GM19238 (cell line): ENCODE measurements around the gene IGFBP4.

Experiments used
- DNase-seq: peaks from one replicate; pipeline ENCODE4 v3.0.0; 2011; ENCODE audit warnings: low spot score; ENCODE audit not compliant: insufficient read length

Gene IGFBP4

DNA sequence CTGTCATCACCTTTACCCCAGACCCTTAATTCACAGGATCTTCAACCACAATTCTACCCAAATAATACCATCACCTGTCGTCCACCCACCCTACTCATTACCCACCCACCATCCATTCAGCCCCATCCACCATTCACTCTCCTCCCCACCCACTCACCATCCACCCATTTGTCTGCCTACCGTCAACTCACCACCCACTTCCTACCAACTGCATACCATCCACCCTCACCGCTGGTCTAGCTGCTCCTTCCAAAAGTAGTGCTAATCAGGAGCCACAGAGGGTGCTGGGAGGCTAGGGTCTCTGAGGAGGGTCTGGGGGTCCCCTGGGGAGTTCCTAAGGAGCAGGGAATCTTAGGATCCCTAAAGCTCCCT, 12.0 kb upstream of the IGFBP4 start:
- DNase-seq, result no peak

DNA sequence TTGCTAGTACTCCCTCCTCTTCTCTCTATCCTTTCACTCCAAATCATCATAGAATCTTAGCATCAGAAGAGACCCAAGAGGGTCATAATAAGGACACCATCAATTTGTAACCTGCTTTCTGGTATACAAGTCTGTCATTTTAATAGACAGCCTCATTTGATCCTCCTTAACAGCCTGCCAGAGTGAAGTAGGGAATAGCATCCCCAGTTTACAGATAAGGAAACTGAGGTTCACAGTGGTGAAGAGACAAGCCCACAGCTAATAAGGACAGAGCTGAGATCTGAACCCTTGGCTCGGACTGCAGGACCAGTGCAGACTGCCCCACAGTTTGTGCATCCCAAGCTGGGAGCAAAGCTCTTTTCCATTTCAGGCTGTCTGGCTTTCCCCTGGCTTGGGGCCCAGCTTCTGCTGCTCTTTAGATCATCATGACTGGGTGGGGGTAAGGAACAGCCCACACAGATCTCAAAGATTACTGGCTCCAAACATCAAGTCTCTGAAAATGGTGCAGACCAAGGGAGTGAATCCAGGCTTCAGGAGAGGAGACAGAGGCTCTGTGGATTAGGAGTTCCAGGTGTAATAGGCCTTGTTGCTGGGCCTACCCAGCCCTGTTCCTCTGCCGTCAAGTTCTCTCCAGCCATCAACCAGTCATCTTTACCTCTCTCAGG, 10.3 kb upstream of the IGFBP4 start:
- no peak for DNase-seq

DNA sequence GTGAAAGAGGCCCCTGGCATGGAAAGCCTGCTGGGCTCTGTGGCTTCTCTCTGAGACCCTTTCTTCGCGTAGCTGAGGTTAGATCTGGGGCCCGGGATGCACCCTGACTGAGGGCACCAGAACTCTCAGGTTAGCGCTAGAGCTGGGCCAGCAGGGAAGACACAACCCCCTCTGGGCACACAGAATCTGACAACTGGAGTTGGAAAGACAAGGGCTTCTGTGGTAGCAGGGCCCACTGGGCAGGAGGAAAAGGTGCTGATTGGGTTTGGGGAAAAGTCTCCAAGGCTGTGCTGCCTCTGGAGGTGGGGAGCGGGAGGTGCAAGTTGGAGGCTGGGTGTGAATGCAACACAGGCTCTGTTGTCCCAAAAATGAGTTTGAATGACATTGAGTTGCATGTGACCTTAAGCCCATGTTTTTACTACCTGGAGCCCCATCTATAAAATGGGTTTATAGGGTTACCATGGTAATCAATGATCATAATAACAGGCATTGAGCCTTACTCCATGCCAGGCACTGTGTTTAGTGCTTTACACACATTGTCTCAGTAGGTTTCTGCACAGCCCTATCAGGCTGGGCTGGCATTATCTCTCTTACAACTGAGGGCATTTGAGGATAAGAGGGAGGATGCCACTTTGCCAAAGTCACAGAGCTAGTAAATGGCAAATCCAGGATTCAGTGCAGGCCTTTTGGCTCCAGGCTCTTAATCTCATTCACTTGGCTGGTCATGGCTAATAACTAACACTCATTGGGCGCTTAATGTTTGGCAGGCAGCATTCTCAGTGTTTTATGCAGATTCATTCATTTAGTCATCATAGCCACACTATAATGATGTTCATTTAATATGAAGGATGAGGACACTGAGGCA, 9.5 kb upstream of the IGFBP4 start:
- no peak for DNase-seq

DNA sequence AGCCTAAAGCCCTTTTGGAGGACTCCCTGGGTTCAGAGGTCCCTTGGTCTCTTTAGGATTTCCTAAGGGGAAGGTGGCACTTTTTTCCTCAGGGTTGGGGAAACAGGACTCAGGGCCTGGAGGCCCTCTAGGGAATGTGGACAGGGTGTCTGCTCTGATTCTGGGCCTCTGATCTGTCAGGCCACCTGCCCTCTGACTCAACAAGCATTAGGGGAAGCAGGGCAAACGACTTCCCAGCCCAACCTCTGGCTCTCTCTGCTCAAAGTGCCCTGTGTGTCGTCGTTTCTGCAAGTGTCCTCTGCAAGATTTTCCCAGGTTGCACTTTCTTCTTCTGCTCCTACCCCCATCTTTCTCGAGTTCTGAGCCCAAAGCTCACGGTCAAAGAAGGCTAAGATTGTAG, 6.6 kb upstream of the IGFBP4 start:
- DNase-seq, result no peak

DNA sequence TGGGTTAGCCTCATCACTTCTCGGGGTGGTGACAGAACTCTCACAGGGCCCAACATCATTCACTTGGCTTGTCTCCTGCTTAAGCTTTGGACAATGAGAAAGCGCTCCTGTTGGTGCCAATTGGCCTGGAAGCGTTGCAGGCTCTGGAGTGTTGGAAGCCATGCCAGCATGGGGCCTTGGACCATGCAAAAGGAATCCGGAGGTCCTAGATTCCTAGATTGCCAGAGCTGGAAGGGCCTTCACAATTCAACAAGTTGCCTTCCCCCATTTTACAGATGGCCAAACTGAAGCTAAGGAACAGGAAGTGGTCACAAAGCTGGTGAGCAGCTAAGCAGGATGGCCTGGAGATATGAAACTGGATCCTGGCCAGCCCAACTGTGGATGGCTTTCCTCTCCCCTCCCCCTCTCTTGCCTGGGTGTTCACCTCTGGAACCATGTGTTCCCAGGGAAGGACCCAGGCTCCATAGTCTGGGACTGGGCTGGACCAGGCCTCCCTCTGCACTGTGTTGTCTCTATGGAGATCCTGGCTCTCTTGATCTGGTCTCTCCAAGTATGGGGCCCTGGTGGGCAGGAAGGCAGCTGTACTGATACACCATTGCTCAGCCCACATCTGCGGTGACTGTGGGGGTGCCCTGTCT, 6.0 kb upstream of the IGFBP4 start:
- DNase-seq, result no peak

DNA sequence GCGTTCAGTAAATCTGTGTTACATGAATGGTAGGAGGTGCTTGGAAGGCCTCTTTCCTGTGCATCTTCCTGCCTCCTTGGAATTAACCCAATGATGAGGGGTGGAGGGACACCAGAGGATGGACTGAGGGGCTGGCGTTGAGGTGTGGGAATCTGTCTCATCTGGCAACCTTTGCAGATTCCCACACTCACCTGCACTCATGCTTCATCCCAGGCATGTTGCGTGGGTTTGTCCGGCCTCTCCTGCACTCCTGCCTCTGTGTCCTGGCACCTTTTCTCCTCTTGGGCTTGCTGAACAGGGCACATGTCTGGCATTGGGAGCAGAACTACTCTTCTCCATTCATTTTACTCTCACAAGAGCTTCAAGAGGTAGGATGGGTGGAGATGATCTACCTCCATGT, 3.1 kb upstream of the IGFBP4 start:
- no peak for DNase-seq

DNA sequence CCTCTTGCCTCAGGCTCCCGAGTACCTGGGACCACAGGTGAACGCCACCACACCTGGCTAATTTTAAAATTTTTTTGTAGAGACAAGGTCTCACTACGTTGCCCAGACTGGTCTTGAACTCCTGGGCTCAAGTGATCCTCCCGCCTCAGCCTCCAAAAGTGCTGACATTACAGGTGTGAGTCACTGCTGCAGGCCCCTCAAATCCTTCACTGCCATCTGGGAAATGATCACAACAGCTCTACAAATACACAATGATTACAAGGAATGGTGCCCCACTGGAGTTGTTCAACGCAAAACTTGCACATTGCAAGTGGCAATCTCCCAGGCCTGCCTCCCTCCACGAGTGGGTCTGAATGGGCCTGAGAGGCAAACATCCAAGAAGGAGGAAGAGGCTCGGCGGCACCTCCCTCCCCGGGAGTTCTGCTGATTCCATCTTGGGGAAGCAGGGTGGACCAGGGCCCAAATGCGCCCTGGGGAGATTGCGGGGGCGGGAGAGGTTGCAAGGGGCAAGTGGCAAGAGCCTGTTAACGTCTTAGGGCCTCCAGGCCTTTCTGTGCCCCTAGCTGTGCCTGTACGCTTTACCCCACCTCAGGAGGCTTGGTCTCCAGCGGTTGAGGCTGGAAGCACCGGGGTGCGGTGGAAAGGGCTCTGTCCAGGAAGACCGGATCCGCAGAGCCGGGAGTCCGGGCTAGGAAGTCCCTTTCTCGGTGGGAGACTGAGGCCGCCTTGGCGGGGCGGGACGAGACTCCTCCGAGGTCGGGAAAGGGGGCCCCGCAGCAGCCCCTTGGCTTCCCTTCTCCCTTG, 656 bp upstream of the IGFBP4 start:
- no peak for DNase-seq

DNA sequence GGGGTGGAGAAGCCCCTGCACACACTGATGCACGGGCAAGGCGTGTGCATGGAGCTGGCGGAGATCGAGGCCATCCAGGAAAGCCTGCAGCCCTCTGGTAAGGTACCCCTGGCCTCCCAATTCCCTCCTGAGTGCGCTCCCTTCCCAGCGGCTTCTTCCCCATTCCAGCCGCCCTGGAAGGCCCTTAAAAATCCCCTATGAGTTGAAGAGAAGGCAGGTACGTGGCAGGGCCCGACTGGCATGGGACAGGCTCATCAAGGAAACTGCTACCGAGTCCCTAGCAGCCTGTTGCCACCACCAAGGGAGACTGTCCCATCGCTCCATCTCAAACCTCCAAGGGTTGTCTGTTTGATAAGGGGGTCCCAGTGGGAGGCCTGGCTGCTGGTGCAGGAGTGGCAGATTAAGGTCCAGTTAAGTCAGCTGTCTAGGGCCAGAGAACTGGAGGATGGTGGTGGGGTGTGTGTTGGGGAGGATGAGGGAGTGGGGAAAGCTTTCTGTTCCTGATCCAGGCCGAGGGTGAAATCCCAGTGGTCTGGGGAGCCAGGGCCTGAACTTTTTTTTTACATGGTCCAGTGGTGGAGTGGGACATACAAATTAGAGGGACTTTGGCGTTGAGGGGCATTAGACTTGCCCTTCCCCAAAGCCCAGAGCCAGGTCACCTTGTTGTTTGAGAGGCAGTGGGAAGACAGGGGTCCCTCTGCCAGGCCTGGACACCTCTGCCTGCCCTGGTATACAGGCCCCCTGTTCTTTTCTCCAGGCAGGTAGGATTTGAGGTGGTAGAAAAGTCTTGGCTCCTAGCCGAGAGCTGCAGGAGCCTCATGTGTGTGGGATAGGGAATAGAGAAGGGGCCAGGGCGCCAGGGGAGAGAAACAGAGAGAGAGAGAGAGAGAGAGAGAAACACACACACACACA, 994 bp downstream of the IGFBP4 start:
- no peak for DNase-seq

DNA sequence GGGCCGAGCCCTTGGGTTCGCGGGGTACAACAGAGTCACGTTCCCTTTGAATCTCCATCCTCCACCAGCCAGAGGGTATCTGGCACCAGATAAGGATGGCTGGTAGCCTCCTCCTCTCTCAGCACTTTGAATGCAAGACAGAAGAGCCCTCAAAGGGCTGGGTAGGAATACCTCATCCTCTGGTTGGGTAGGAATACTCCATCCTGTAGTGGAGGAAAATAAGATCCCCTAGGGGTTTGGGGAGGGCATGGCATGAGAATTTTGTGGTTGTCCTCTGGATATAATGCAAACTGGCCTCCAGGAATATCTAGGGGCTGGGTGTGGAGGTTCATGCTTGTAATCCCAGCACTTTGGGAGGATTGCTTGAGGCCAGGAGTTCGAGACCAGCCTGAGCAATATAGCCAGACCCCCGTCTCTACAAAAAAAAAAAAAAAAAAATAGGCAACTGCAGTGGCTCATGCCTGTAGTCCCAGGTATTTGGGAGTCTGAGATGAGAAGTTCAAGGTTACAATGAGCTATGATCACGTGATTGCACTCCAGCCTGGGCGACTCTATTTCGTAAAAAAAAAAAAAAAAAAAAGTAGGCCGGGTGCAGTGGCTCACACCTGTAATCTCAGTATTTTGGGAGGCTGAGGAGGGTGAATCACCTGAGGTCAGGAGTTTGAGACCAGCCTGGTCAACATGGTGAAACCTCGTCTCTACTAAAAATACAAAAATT, 2.7 kb downstream of the IGFBP4 start:
- DNase-seq, result no peak

DNA sequence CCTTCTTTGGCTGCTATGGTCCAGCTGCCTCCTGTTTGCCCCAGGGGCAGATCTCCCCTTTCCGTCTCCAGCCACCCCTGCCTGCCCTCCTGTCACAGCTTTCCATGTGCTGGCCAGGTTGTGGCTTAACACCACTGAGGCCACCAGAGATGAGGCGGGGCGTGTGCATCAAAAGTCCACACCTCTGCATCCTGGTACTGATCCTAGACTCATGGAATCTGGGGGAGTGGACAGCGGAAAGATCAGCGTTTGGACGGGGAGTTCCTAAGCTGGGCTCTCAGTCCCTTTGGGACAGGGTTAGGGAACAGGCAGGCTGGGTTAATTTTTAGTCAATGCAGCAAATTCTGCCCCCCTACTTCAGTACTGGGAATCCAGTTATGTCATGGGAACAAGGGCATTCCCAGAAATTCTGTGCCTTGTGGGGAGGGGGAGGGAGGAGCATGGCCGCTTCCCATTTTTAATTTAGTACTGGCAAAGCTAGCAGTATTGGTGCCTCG, 3.9 kb downstream of the IGFBP4 start:
- no peak for DNase-seq

DNA sequence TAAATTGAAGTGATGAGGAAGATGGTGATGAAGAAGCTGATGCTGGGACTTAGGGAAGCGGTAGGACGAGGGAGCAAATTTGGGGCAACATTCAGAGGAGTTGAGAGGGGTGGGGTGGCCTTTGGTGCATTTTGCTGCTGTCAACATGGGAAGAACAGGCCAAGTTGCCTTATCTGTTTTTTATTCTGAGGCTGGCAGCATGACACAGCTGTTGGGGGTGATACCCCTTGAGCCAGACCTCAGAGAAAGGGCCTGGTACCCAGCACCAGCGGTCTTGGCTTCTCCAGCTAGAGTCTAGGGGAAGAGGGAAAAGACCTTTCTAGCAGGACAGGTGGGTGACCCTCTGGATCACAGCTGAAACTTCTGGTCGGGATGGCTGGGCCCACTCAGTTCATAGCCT, 4.6 kb downstream of the IGFBP4 start:
- no peak for DNase-seq

DNA sequence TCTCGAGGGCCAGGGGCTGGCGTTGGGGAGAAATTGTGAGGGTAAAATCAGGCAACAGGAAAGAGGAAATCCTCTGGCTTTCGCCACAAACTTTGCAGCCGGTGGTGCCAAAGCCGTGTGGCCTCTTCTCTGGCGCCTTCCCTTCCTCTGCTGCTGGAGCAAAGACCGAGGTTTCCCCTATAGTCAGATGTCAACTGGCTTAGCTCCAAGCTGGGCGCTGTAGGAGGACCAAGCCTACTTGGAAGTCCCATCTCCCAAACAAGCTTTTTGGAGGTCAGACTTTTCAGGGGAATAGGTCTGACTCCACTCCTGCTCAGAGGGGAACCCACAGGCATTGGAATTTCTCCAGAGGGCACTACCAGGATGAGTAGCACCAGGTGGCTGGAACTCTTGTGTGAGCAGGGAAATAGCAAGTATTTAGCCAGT, 5.0 kb downstream of the IGFBP4 start:
- no peak for DNase-seq

DNA sequence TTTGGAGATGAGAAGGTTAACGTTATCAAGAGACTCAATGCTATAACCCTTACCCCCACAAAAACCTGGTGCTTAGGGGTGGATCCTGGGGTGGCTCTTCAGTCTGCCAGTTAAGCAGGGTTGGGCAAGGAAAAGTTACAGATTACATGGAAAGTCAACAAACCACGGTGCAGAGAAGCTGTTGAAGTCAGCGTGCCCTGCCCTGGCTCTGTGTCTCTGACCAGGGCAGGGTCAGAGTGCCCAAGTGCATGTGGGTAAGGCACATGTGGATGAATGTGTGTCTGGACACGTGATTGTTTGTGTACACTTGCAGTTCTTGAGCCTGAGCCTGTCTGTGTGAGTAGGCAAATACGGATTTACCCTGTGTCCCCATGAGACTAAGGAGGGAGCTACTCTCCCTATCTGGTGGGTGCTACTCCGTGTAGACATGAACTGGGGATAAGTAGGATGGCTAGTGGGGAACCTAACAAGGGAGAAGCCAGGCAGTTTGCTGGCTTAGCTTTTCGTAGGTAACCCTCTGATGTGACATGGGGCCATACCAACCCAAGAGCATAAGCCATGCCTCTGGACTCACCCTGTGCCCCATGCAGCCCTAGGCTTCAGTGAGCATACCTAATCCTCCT, 5.5 kb downstream of the IGFBP4 start:
- DNase-seq, result no peak

DNA sequence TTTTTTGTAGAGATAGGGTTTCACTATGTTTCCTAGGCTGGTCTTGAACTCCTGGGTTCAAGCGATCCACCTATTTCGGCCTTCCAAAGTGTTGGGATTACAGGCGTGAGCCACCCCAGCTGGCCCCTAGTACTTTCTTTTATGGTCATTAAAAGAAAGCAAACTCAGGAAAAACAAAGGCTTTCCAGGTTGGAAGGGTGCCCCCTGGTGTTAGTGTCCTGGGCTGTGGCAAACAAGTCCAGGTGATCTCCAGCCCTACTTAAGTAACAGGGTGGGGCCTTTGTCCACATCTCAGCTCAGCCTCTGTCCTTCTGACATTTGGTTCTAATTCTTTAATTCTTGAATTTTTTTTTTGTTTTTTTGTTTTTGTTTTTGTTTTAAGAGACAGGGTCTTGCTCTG, 6.9 kb downstream of the IGFBP4 start:
- peak; percentile 39 for DNase-seq

DNA sequence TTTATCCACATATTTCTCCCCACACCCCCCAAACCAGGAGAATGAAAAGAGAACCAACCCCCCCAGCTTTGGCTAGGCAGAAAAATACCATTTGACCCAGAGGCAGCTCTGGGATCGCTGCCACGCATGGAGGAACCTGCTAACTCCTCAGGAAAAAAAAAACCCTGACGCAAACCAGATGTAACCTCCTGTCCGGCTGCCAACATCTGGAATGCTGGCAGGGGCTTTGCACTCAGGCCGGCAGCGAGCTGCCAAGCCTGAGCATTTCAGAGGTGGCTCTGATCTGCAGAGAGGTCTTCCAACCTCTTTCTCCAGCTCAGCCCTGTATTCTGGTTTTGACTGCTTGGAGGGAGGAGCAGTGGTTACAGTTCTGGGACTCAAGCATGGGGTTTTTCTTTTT, 8.2 kb downstream of the IGFBP4 start:
- DNase-seq, result no peak

DNA sequence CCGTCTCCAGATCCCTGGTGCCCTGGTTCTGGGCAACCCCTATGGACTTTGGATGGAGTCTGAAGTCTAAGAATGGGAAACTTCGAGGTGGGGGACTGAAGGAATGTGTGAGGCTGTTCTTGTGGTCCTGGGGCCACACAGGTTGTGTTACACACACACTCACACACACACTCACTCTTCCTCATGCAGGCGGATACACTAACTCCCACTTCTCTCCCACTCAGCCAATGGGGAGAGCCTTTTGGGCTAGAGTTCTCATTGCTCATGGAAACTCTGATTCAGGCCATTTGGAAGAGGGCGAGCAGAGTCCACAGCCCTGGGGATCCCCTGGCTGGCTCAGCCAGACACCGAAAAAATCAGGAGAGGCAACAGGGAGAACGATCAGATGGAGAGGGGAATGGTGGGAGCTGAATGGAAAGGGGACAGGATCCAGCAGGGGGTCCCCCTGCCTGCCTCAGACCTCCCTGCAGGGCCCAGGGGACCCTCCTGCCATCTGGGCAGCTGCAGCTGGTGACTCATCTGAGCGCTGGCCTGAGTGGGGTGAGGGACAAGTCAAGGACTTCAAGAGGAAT, 9.1 kb downstream of the IGFBP4 start:
- DNase-seq, result no peak

DNA sequence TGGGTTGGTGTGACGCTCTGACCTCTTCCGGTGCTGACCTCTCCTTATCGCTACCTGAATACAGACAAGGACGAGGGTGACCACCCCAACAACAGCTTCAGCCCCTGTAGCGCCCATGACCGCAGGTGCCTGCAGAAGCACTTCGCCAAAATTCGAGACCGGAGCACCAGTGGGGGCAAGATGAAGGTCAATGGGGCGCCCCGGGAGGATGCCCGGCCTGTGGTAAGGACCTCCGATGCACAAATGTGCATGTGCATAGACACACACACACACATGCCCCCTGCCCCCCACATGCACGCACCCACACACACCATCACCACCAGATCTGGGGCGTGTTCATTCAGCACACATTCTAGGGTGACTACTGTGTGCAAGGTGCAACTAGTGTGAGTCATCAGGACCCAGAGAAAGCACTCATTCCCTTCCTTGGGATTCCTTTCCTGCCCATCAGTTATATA, 9.7 kb downstream of the IGFBP4 start:
- no peak for DNase-seq

DNA sequence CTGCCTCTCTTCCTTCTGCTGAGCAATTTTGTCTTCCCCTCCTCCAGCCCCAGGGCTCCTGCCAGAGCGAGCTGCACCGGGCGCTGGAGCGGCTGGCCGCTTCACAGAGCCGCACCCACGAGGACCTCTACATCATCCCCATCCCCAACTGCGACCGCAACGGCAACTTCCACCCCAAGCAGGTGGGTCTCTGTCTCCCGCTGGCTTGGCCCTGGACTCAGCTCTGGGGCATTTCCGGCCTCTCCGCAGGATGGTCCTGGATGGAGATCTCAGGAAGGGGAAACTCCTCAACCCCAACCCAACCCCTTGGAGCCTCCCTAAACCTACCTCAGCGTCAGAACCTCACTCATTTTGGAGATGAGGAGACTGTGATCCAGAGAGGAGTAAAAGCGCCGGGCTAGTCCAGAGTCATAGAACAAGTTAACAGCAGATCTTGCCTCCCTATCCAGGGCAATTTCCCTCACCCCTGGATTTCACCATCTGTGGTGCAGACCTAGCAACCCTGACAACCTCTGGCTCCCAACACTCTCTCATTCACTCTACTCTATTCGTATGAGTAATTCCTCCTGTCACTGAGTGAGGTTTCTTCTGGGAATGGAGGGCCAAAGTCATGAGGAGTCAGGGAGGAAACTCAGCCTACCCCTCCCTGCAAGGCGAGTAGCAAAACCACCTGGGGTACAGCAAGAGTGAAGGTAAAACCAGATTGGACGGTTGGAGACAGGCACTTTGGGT, 10.8 kb downstream of the IGFBP4 start:
- no peak for DNase-seq
